K562 (cell line): ENCODE measurements around the gene DGCR2.

Experiments
- TBP ChIP-seq: optimal IDR thresholded peaks from 2 replicates; pipeline ENCODE3; 2011; ENCODE audit warnings: low read depth, low read length, improper control_type of control experiment
- ZBTB49 ChIP-seq: sonication (generic); formaldehyde crosslinking; IDR thresholded peaks from 2 replicates; pipeline ENCODE4 v1.8.0; 2022; ENCODE audit warnings: missing genetic modification reagents, mild to moderate bottlenecking, borderline replicate concordance
- ZNF12 ChIP-seq: sonication (generic); formaldehyde crosslinking; IDR thresholded peaks from 2 replicates; pipeline ENCODE4 v1.4.0; 2020; ENCODE audit warnings: mild to moderate bottlenecking, missing genetic modification reagents
- TF ChIP-seq, protein P1 (sequence below), 3 experiments: IDR thresholded peaks in 2 of 3; conservative IDR thresholded peaks in 1 of 3; 2 replicates each; pipeline ENCODE4 v1.5.1; 2011 to 2012; ENCODE audit warnings: low read length in 3 of 3, mild to moderate bottlenecking in 3 of 3, control low read depth in 2 of 3, improper control_type of control experiment in 1 of 3, inconsistent platforms in 1 of 3, low read depth in 1 of 3, mixed read lengths in 1 of 3, moderate library complexity in 1 of 3; ENCODE audit not compliant: insufficient read depth in 2 of 3
- TF ChIP-seq, protein P2 (sequence below): sonication (generic); formaldehyde crosslinking; IDR thresholded peaks from 2 replicates; pipeline ENCODE4 v1.5.0; 2020; ENCODE audit warnings: missing genetic modification reagents

DNA sequence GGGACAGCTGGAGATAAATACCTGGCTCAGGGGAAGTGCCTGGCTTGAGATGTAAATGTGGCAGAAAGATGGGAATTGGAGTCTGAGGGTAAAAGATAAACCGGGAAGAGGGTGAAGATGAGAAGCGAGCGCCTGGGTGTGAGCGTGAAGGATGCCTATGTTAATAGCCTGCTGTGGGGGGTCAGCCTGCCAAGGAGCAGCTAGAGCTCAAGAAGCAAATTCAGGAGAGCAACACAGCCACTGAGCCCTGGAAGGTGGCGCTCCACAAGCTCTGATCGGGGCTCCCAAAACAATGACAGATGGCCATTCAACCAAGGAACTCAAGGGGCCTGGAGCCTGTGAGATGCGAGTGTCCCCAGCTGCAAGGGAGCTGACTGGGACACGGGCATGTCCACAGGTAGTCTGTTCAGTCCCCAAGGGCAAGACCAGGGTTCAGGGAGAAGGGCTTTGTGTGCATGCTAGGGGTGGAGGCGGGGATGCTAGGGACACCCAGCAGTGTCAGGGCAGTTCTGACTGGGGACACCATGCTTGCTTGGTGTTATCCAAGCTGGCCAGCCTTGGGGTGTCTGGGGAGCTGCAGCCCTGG is 25.1 kb upstream of the DGCR2 start:
- TF ChIP-seq TBP (no peak), ZNF12 (no peak), ZBTB49 (no peak)
- TF ChIP-seq, protein P1, sequence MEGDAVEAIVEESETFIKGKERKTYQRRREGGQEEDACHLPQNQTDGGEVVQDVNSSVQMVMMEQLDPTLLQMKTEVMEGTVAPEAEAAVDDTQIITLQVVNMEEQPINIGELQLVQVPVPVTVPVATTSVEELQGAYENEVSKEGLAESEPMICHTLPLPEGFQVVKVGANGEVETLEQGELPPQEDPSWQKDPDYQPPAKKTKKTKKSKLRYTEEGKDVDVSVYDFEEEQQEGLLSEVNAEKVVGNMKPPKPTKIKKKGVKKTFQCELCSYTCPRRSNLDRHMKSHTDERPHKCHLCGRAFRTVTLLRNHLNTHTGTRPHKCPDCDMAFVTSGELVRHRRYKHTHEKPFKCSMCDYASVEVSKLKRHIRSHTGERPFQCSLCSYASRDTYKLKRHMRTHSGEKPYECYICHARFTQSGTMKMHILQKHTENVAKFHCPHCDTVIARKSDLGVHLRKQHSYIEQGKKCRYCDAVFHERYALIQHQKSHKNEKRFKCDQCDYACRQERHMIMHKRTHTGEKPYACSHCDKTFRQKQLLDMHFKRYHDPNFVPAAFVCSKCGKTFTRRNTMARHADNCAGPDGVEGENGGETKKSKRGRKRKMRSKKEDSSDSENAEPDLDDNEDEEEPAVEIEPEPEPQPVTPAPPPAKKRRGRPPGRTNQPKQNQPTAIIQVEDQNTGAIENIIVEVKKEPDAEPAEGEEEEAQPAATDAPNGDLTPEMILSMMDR (IDR thresholded peaks at IDR 0.05 in 2 of 3, conservative IDR thresholded peaks at IDR 0.05 in 1 of 3; ENCODE audit: insufficient read depth in 2 of 3, low read depth in 1 of 3, low read length in 3 of 3): peak; percentile 18 to 24 (median 20); a peak in 2 of 6 replicates
- TF ChIP-seq, protein P2, sequence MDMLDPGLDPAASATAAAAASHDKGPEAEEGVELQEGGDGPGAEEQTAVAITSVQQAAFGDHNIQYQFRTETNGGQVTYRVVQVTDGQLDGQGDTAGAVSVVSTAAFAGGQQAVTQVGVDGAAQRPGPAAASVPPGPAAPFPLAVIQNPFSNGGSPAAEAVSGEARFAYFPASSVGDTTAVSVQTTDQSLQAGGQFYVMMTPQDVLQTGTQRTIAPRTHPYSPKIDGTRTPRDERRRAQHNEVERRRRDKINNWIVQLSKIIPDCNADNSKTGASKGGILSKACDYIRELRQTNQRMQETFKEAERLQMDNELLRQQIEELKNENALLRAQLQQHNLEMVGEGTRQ (CRISPR knock-in tag): no peak
